PC-3 (cell line): ENCODE data around the gene SPINK9.
A peak's percentile ranks its signal among the peaks of the same experiment; 100 is the strongest.

Experiments
- EZH2 ChIP-seq: fragments of 300-600 bp; sonication (generic); IDR thresholded peaks from one replicate; pipeline ENCODE4 v1.6.1; 2017; ENCODE audit warnings: antibody characterized with exemption, mild to moderate bottlenecking, low read length; ENCODE audit not compliant: unreplicated experiment
- EZH2phosphoT487 ChIP-seq: fragments of 300-600 bp; sonication (generic); IDR thresholded peaks from 2 replicates; pipeline ENCODE4 v1.6.1; 2018; ENCODE audit warnings: mild to moderate bottlenecking, antibody characterized with exemption, low read length, borderline replicate concordance
- TF ChIP-seq, protein P1 (sequence below): fragments of 300-600 bp; sonication (generic); conservative IDR thresholded peaks from 2 replicates; pipeline ENCODE4 v1.5.1; 2017; ENCODE audit warnings: antibody characterized with exemption, low read depth, mild to moderate bottlenecking, low read length

DNA sequence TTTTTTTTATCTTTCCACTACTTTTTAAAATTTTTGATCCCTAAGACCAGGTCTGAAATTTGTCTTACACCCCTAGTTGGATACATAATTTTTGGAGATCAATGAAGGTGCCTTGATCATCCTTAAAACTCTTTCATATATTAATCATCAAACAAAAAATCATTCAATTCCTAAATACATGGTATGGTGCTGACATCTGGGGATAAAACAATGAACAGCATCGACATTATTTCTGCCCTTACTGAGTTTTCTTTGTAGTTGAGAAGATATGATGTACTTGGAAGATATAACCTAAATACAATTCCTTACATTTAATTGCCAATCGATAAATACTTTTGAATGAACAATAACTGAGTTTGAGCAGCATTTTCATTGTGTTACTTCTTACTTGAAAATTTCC lies 18.3 kb downstream of the SPINK9 start:
- TF ChIP-seq, protein P1, sequence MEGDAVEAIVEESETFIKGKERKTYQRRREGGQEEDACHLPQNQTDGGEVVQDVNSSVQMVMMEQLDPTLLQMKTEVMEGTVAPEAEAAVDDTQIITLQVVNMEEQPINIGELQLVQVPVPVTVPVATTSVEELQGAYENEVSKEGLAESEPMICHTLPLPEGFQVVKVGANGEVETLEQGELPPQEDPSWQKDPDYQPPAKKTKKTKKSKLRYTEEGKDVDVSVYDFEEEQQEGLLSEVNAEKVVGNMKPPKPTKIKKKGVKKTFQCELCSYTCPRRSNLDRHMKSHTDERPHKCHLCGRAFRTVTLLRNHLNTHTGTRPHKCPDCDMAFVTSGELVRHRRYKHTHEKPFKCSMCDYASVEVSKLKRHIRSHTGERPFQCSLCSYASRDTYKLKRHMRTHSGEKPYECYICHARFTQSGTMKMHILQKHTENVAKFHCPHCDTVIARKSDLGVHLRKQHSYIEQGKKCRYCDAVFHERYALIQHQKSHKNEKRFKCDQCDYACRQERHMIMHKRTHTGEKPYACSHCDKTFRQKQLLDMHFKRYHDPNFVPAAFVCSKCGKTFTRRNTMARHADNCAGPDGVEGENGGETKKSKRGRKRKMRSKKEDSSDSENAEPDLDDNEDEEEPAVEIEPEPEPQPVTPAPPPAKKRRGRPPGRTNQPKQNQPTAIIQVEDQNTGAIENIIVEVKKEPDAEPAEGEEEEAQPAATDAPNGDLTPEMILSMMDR: peak; percentile 68
- TF ChIP-seq EZH2 (no peak), EZH2phosphoT487 (no peak)
